H1 (cell line): Measurements from ENCODE around the gene SLC66A2. TPM values are rescaled to one million over a fixed set of nuclear protein-coding genes. Genes with fewer than 3 reads are reported as not detected.

Experiments
- CHD2 ChIP-seq: IDR thresholded peaks from 2 replicates; pipeline ENCODE4 v1.6.1; 2012; ENCODE audit warnings: low read length, improper control_type of control experiment
- TAF7 ChIP-seq: optimal IDR thresholded peaks from 2 replicates; pipeline ENCODE3; 2011; ENCODE audit warnings: low read depth, mild to moderate bottlenecking, inconsistent platforms, low read length, moderate library complexity, borderline replicate concordance
- polyA plus RNA-seq, 7 experiments: library from polyadenylated mRNA; depleted of rRNA in 3 of 7; stranded (reverse) in 5 of 7; unstranded in 2 of 7; fragments of >200 nt in 5 of 7; fragments of 200-250 nt in 2 of 7; gene quantifications; 1 replicate in 5 of 7; 2 replicates in 1 of 7; 4 replicates in 1 of 7; pipeline versions ENCODE4 v1.2.1 to v1.2.3, GENCODE V29; 2011 to 2013; ENCODE audit warnings: missing spikeins in 2 of 7, mixed read lengths in 2 of 7
- total RNA-seq: library from RNA; stranded (reverse); fragmentation: NEBNext Ultra II Directional; extraction: Animal tissue kit (Norgen Biotek cat#: 25700); gene quantifications from 2 replicates; pipeline ENCODE4 v1.2.1, GENCODE V29; 2021

Gene SLC66A2
- total and polyA plus RNA-seq, 2 of the 8 experiments (the other 6 are each of a cell fraction or from before 2014, with no cell fraction given), result 15.0 to 18.9 TPM

DNA sequence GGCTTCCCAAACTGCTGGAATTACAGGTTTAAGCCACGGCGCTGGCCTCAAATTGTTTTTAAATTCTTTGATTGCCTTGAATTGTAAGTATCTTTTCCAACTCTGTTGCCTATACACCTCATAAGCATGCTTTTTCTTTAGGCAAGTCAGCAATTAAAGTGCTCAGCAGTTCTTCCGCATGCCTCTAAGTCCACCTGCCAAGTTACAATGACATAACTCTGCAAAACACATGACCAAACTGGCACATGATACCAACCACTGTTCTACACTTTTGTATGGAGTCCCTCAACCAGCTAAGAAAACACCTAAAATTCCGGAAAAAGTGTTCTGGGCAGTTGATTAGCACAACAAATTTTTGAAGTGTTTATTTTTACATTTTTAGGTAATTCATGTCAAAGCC, 31.8 kb upstream of the SLC66A2 start (continued):
- TF ChIP-seq CHD2 (no peak), TAF7 (no peak)
